GM19099 (cell line): ENCODE results near the gene AP5S1.

Experiments used
- POLR2A ChIP-seq: IDR thresholded peaks from 3 replicates; pipeline ENCODE4 v1.6.1; 2011; ENCODE audit warnings: low read depth; ENCODE audit not compliant: insufficient read length; ENCODE audit errors: extremely low read depth

The AP5S1 gene

DNA sequence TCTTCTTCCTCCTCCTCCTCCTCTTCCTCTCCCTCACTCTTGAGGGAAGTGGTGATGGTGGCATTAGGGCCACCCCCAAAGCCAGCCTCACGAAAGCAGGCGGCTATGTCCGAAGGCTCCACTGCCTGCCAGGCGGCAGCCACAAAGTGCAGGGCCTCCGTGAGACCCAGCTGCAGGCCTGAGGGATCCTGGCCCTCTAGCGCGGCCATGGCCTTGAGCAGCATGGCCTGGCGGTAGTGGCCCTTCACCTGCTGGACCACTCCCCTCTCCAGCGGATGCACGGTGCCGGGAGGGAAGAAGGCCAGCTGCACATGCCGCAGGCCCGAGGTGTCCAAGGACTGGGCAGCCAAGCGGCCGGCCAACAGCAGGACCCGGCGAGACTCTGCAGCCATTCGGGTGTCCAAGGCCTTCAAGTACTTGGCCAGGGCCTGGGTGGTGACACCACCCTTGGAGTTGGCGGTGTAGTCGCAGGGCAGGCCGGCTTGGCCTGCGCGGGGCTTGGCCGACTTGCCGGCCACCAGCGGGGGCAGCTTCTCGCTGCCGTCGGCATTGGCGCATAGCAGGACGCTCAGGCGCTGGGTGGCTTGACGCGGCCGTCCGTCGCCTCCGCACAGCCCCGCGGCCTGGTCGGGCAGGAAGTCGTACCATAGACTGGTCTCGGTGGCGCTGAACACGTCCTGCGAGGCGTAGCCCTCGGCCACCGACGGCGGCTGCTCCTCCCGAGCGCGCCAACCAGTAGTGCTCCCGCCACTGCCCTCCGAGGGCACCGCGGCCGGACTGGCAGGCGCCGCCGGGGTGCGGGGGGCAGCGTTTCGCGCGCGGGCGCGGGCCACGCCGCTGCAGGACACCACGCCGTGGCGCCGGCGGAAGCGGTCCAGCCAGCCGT is 34.9 kb upstream of the AP5S1 start:
- TF ChIP-seq POLR2A = no peak

DNA sequence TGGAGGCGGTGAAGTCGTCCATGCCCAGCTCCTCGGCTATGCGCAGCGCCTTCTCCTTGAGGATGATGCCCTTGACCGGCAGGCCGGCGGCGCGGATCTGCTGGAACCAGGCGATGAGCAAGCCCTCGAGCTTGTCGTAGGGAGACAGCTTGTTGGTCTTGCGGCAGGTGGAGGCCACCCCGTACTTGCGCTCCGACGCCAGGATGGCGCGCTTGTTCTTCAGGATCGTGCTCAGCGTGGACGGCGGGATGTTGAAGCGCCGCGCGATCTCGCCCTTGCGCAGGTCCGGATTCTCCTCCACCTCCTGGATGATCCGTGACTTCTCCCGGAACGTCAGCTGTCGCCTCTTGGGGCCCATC is 34.2 kb upstream of the AP5S1 start:
- TF ChIP-seq POLR2A = no peak

GRCh38 chr20:3786665-3787323 is 33.6 kb upstream of the AP5S1 start, which contains the start of gene CENPB:
Gene CENPB, minus strand, starts transcription at chr20:3786740. Its CDS starts 257 bp downstream, at chr20:3786483.
- peak; percentile 67 for TF ChIP-seq POLR2A

GRCh38 chr20:3787324-3788014 is 32.9 kb upstream of the AP5S1 start:
- TF ChIP-seq POLR2A = no peak

- no peak for TF ChIP-seq POLR2A
Observed at GRCh38 chr20:3788685-3789155, 31.6 kb upstream of the AP5S1 start.

DNA sequence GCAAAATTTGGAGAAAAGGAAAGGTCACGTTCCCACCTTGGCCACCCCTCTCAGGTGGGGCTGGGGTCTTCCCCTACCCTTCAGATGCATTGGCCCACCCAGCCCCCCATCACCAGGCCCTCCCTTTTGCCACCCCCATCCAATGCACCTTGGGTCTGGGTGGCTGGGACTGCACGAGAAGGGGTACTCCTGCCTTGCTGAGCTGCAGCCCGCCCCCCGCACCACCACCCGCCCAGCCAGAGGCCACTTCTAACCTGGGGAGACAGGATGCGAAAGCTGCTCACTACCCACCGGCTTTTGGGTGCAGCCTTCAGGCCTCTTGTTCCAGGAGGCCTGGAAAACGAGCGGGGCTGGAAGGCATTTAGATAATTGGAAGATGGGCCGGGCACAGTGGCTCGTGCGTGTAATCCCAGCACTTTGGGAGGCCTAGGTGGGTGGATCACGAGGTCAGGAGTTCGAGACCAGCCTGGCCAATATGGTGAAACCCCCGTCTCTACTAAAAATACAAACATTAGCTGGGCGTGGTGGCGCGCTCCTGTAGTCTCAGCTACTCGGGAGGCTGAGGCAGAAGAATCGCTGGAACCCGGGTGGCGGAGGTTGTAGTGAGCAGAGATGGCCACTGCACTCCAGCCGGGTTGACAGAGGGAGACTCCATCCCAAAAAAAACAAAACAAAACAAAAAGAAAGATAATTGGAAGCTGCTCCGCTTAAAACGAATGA is 25.5 kb upstream of the AP5S1 start:
- no peak for TF ChIP-seq POLR2A

DNA sequence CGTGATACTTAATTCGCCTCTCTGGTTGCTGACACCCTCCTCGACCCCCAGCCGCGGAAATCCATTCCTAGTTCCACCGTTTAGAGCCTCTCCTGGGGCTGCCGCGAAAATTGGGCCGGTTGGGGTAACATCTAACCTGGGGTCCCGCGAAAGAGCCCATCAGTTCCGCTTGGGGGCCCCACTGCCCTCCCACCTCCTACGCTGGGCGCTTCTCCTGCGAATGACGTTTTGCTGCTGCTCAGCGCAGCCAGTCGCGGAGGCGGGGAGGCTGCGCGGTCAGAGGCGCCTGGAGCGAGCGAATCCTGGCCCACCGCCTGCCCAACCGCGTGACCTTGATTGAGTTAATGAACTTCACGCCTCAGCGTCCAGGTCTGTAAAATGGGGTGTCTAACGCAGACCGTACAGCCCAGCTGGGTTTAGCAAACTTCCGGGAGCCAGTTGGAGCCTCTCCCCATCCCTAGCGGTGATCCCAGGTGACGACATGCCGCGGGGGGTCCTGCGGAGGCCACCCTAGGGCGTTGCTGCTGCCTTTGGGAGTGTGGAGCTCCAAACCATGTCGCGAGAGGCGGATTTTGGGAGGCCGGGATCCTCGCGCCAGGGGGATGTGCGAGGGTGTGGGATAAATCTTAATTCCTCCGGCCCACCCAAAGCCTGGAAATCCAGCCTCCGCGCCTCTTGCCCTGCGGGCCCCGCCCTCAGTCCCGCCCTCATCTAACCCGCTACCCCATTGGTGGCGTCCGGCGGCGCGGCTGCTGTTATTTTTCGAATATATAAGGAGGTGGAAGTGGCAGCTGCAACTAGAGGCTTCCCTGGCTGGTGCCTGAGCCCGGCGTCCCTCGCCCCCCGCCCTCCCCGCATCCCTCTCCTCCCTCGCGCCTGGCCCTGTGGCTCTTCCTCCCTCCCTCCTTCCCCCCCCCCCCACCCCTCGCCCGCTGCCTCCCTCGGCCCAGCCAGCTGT is 24.6 kb upstream of the AP5S1 start, which contains the start of gene CDC25B:
Gene CDC25B, plus strand, starts transcription at position 800 of the 958 bp plus-strand sequence. CDS start 222 bp downstream, outside the sequence.
- TF ChIP-seq POLR2A = peak; percentile 61

GRCh38 chr20:3796477-3797225 is 23.7 kb upstream of the AP5S1 start:
- no peak for TF ChIP-seq POLR2A

- TF ChIP-seq POLR2A = no peak
Observed at GRCh38 chr20:3797226-3797545, 23.2 kb upstream of the AP5S1 start.

- peak; percentile 14 for TF ChIP-seq POLR2A
Observed at GRCh38 chr20:3797592-3798372, 22.6 kb upstream of the AP5S1 start.

- no peak for TF ChIP-seq POLR2A
Observed at GRCh38 chr20:3798373-3798768, 22.0 kb upstream of the AP5S1 start.

DNA sequence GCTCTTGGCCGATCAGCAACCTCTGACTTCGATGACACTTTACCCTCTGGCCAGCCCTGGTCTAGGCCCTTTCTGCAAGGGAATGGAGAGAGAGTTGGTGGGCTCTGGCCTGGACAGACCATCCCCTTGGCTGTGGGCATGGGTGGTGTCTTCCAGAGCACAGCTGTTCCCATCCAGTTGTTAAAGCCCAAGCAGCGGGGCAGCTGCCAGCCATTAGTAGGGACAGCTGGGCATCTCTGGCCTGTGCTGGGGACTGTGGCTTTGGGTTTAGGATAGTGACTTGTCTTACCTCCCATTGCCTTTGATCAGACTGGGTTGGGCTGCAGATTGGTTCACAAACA is 21.5 kb upstream of the AP5S1 start:
- no peak for TF ChIP-seq POLR2A
